ENCODE measurements around the gene RNGTT.
"Not testable (repeated sequence)": the region's sequence is repeated elsewhere in the genome, so short reads cannot be mapped to it uniquely, and the experiment has no call there.

RNGTT gene

DNA sequence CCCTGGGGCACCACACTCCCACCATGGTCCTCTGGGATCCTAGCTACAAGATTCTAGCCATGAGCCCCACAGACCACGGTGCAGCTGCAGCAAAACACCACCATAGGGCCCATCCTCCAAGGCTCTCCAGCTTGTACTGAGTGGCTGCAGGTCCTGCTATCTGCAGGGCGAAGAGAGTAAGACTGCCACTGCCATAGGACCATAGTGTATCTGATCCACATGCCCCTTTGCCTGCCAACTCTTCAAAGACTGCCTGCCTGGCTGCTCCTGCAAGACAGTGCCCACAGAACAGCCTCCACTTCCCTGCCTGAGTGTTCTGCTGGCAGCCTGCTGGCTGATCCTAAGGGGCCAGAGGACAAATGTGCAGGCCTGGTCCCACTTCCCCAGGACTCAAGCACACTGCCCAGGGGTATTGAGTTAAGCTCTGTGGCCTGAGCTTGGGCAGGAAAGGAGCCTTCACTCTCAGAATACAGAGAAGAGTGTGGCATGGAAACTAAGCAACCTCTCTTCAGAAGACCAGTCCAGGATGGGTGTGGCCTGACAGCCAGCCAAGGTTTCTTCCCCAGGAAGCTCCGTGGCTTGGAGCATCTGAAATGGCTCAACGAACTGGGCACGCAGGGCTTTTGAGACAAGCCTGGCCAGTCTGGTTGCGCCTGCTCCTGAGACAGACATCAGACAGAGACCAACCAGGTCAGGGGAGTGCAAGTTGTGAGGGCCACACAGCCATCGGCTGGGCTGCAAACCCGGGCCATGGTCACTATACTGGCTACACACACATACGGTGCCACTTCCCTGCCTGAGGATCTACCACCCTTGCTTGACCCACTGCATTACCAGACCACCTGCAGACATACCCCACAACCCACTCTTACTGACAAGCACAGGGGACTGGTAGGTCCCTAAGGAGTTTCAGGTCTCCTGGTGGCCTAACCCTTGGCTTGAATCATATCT, 54.5 kb downstream of the RNGTT start:
- TF ChIP-seq, protein P1, sequence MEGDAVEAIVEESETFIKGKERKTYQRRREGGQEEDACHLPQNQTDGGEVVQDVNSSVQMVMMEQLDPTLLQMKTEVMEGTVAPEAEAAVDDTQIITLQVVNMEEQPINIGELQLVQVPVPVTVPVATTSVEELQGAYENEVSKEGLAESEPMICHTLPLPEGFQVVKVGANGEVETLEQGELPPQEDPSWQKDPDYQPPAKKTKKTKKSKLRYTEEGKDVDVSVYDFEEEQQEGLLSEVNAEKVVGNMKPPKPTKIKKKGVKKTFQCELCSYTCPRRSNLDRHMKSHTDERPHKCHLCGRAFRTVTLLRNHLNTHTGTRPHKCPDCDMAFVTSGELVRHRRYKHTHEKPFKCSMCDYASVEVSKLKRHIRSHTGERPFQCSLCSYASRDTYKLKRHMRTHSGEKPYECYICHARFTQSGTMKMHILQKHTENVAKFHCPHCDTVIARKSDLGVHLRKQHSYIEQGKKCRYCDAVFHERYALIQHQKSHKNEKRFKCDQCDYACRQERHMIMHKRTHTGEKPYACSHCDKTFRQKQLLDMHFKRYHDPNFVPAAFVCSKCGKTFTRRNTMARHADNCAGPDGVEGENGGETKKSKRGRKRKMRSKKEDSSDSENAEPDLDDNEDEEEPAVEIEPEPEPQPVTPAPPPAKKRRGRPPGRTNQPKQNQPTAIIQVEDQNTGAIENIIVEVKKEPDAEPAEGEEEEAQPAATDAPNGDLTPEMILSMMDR (IDR thresholded peaks at IDR 0.05; ENCODE audit: low read depth, low read length): no peak

DNA sequence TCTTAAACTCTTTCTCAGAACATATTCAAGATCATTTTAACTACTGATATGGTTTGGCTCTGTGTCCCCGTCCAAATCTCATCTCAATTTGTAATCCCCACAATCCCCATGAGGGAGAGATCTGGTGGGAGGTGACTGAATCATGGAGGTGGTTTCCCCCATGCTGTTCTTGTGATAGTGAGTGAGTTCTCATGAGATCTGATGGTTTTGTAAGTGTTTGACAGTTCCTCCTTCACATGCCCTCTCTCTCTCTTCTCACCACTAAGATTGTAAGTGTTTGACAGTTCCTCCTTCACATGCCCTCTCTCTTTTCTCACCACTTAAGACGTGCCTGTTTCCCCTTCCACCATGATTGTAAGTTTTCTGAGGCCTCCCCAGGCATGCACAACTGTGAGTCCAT, 56.3 kb downstream of the RNGTT start:
- not testable (repeated sequence) for H3K4me3 ChIP-seq (ENCODE audit: low read depth, low read length)

More for the DNA sequence above, 54.5 kb downstream of the RNGTT start:
- no peak overlapping the region for H3K4me3 ChIP-seq (ENCODE audit: low read depth, low read length)

DNA sequence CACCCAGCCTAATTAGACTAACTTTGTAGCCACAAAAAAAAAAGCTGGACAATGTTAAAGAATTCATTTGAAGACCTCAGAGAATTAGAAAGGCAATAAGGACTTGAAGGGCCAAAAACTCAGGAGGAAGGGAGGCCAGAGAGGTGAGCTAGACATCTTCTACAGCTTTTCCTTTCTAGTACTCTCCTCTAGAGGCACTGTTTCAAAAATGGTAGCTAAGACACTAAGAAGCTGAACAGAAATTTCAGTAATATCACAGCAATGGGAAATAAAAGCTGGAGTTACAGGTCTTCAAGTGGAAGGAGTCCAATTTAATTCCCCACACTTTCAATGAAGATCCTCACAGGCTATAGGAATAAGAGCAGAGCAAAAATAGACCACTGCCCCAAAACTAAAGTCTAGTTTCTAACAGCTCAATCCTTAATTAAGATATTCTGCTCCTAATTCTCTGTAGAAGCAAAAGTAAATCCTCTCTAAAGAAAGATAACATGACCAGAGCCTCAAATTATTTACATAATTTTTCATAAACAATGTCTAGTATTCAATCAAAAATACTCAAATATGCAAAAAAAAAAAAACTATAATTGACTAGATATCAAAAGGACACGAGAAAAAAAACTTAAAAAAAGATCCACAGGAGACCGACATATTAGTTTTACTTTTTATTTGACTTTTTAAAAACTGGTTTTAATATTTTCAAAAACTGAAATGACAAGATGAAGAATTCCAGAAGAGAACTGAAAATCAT, 63.7 kb downstream of the RNGTT start:
- no peak overlapping the region for H3K4me3 ChIP-seq (ENCODE audit: low read depth, low read length)
- TF ChIP-seq, protein P1 (IDR thresholded peaks at IDR 0.05; ENCODE audit: low read depth, low read length): no peak

DNA sequence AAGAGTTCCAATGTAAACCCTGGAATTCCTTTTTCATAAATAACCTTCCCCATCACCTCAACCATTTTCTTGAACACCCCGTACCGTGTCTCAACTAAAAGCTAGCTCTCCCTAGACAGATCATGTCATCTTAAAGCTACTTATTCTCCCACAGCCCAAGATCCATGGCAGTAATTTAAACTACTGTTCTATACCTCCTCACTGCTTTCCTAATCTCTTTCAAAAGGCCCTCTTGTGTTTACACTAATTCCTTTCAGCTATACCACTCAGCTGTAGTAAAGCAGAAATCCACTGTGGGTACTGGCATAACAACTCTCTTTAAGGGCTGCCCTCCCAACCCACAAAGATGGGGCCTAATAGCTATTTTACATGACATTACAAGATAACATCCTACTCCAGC, 67.5 kb downstream of the RNGTT start:
- TF ChIP-seq, protein P1 (IDR thresholded peaks at IDR 0.05; ENCODE audit: low read depth, low read length): no peak
- no peak overlapping the region for H3K4me3 ChIP-seq (ENCODE audit: low read depth, low read length)

DNA sequence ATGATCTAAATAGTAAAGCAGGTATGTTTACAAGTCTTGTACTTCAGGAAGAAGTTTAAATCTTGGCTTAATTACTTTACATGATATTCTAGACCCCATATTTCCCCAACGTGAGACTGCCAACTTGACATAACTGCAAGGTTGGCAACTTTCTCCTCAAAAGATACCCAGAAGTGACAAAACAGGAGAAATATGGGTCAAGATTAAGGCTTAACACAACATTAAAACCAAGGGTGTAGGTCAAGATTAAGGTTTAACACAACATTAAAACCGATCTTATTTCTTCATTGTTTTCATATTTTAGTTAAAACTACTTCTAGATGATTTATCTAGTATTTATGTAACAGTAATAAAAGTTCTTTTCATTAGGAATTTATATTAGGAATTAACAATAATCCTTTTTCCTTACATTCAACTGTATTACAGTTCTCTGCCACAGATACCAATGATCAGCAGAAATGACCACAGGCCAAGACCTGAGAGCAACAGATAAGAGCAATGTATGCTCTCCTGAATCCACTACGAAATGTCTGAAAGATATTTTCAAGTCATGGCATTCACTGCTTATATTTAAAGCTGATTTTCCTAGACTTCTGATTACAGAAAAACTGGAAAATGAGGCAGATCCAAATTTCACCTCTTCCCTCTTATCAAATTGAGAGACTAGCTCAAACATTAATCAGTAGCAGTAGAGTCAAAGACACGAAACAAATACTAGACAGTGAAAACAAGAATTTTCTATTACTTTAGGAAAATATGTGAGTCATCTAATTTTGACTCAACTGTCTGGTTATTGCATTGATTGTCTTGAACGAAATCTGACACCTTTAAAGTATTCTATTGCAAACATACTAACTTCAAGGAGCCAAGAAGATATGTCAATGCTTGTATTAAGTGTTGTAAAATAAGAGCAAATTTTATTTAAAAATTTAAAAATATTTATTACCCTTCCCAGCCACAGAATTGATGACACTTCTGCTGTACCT, 72.3 kb downstream of the RNGTT start:
- no peak overlapping the region for H3K4me3 ChIP-seq (ENCODE audit: low read depth, low read length)
- TF ChIP-seq, protein P1 (IDR thresholded peaks at IDR 0.05; ENCODE audit: low read depth, low read length): no peak

DNA sequence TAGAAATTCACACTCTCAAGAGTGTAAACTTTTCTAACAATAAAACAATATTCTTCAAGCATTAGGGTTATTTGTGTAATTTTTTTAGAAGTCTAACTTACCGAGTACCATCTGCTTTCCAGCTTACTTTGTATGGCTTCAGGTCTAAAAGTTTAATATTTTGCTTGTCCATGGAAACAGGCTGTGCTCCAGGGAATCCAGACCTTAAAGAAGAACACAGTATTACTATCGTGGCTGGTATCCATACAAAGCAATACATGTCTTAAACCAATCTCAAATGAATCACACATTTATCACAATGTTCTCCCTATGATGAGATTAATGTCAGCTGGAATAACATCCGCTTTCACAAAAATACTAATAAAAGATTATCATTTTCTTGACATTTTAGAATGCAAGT, 73.0 kb downstream of the RNGTT start:
- TF ChIP-seq, protein P1 (IDR thresholded peaks at IDR 0.05; ENCODE audit: low read depth, low read length): no peak
- no peak overlapping the region for H3K4me3 ChIP-seq (ENCODE audit: low read depth, low read length)

DNA sequence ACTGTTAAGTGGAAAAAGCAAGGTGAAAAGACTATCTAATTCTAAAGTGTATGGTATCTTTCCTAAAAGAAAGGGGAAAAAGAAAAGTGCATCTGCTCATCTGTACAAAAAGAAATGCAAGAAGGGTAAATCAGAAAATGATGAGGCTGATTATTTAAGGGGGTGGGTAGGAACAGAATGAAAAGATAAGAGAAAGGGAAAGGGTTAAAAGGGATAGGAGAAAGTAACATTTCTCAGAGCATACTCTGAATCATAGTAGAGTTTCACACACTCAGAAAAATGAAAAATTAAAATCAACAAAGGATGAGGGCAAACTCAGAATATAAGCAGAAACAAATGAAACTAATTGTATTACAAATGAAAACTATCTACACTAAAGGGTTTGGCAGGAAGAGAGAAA, 79.1 kb downstream of the RNGTT start:
- no peak overlapping the region for H3K4me3 ChIP-seq (ENCODE audit: low read depth, low read length)
- TF ChIP-seq, protein P1 (IDR thresholded peaks at IDR 0.05; ENCODE audit: low read depth, low read length): no peak

Measured in WI38 (cell line).